ENCODE measurements around the gene RPS15A.

Gene RPS15A

DNA sequence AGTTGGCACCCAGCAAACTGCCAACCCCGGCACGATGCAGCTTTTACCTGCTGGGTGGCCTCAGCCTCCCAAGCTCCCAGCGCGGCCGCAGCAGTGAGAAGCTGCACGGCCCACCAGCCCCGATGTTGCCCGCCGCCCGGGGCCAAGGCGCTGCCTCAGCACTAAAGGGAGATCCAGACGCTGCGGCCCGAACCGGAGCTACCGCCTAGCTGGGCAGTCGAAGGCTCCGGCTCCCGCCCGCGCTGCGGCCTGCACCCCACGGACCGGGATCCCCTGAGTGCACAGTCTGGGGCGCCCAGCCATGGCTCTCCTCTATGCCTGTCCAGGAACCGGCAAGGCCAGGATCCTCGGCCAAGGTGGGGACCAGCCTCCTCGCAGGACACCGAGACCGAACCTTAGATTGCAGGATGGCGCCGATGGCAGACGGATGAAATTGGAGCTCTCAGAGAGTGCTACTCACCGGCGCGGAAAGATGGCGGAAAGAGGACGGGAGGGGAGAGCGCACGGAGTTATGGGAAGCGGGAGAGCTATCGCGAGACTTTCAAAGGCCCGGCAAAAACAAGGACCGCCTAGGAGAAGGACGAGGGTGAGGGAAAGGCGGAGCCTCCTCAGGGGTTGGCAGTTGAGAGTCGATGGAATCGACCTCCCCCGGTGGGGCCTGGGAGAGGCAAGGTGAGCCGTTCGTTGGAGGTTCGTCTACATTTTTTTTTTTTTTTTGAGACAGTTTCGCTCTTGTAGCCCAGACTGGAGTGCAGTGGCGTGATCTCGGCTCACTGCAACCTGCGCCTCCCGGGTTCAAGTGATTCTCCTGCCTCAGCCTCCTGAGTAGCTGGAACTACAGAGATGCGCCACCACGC is at the start of gene RPS15A:
Gene RPS15A, minus strand, starts transcription at position 485 of the 857 bp plus-strand sequence. CDS start 1,221 bp downstream, outside the sequence.
- peak; percentile 87 for DNase-seq

DNA sequence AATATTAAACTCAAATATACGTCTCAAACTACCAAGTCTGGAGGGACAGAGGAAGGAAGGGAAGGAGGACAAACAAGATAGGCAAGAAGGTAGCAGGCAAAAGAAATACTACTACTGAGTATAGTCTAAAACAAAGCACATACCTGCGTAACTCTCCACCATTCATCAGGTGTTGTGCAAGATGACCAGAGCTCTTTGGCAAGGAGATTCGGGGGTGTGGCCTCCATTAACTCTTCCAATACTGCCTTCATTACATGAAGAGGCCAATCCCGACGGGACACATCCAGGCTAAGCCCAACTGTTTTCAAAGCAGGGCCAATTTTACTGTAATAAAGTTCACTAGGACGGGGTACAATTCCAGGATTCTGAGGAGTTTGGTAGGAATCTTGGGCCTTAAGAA is 49.4 kb upstream of the RPS15A start:
- DNase-seq = no peak

DNA sequence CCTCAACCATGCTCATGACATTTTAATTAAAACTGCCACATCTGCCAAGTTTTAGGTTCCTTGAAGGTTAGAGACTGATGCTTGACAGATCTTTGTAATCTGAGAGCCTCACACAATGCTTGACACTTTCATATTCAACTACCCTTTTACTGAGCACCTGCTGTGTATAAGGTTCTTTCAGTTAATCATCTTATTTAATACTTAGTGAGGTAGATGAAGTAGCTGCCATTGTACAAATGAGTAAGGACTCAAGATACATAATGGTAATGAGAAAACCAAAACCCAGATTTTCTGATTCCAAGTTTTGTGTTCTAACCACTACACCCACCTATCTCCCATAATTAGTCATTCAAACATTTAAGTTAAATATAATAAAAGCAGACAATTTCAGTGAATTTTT is 46.6 kb upstream of the RPS15A start:
- no peak for DNase-seq

DNA sequence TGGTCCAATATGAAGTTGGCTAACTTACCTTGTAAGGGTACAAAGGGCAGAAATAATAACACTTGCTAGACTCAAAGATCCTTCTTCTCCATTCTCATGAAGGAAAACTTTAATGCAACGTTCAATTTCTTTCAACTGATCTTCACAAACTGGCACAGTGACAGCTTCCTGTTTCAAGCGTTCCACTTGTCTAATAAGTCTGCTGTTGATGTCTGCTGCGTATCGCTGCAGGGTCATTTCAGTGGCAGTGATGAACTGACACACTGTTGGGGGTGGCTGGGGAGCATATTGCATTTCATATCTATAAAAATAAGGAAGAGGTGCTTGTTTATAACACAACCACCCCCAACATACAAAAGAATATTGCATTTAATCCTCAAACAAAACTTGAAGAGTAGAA is 44.7 kb upstream of the RPS15A start:
- no peak for DNase-seq

DNA sequence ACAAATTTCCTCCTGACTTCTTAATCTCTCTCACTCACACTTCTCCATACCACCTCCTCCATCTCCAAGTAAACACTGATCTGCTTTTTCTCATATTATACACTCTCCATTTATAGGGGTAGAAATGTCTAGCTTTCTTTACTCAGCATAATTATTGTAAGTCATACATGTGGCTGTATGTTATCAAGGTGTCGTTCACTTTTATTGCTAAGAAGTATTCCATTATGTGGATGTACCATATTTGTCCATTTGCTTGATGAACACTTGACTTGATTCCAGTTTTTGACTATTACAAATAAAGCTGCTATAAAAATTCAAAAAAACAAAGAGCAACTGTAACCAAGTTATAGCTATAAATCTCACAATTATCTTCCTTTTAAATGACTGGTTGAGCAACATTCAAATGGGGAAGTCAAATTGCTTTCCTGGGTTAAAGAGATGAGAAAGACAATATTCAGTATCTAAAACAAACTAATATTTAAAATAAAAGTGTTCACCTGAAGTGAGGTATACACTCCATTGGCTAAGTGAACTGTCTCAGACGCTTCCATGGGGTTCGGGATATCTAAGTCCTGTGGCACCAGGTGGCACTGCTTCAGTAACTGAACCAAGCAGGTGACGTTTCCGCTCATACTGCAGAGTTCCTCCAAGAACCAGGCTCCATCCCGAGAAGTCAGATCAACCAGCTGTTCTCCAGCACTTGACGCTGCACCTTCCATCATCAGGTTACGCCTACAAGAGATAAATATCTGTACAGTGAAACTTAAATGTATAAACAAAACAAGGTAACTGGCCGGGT is 43.8 kb upstream of the RPS15A start:
- no peak for DNase-seq

DNA sequence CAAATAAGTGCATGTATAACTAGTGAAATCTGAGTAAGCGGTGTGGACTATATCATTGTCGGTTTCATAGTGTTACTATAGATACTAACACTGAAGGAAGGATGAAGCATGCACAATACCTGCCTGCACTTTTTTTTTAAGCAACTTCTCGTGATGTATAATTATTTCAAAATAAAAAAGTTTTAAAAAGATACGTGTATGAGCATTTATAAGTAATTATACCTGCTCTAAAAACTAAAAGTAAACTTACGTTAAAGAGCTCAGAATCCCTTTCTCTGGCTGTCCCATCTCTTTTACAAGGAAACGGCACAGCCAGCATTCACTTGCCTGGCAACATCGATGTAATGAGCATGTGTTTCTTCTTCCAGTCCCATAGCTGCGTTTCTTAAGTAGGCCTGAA is 42.5 kb upstream of the RPS15A start:
- no peak for DNase-seq

DNA sequence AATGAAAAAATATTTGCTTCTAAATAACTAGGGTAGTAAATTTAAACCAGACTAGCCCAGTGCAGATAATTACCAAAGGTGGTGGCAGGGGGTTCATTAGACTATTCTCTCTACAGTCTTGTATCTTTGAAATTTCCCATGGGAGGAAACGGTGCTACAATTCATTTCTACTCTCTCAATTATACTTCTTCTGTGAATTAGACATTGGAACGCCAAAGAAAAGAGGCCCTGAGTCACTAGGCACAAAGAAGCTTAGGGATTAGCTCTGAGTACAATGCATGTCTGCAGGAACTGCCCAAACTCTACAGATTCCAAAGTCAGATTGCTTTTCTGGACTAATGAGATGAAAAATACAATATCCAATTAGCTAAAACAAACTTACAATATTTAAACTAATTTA is 41.9 kb upstream of the RPS15A start:
- DNase-seq = no peak

DNA sequence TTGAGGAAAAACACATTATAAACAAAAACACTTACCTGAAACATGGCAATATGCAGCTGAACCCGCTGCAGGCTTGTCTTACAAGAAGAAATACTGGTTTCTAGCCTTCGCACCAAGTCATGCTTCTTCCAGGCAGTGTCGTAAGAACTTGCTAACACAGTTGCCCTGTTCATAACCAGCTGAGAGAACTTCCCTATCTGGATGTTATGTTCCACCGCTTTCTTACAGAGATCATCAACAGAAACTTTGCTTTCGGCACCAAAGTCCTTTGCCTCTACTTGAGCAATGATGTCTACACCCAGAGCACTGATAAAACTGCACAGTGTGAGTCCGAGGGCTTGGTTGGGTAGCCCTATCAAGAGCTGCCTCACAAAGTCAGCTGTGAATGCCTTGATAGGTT is 39.1 kb upstream of the RPS15A start:
- DNase-seq = no peak

DNA sequence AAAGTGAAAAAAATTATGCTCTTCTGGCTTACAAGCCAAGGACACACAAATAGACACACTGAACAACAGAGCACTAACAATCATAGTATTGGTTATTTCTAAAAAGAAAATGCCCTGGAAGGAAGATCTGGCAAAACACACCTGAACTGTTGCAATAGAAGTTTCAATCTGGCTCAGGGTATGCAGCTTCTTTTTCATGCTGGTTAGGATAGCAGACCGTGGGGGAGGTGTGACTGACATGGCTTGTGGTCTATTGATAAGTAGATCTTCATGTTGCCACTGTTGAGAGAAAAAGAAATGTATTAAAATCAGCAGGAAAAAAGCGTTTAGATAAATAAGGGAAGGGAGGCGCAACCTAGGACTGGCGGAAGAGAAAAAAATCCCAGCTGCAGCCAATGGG is 37.8 kb upstream of the RPS15A start:
- no peak for DNase-seq

DNA sequence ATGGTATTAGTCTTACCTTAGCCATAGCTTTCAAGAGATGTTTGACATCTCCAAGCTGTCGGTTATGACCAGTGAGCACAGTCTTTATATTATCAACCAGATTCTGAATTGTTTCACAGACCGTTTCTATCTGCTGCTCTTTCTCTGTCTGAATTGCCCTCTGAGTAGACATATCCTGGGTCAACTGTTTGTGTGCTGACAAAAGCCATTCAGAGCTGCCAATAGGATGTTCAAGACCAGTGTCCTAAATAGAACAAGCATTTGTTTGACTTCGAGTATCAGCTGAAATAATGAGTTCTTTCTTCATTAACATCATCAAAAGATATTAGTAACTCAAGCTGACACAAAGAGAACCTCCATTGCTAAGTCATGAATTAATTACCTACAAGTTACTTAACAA is 26.2 kb upstream of the RPS15A start:
- no peak for DNase-seq

DNA sequence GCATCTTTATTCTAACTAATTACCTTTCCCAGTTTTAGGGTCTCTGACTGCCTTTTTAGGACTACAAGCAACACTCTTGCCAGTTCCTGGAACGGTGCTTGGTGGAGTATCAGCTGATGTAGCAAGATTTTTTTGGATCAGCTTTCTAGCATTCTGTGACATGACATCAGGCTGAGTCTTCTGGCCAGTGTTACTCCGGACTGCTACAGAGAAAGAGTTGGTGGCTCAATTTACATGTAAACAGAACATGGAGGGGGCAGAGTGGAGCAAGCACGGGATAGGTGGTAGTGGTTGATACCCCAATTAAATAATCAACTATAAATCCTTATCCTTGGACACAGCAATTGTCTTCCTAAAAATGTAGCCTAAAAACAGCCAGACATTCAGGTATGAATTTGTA is 21.8 kb upstream of the RPS15A start:
- no peak for DNase-seq

DNA sequence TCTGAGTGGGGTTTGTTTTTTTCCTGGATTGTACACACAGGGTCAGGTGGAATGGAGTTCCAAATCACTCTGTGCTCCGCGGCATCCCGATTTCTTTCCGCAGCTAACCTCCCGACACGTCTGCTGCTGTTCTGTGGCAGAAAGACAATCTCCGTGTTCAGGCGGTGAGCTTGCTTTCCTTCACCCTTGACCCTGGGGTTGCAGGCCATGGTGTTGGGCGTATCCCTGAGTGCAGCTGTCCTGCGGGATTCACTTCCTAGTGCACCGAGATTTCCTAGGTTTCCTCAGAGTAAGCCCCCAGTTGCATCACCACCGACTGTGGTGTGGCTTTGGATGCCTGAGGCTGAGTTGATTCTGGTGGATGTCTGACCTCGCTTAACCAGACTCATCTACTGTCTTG is 19.0 kb upstream of the RPS15A start:
- DNase-seq = no peak

DNA sequence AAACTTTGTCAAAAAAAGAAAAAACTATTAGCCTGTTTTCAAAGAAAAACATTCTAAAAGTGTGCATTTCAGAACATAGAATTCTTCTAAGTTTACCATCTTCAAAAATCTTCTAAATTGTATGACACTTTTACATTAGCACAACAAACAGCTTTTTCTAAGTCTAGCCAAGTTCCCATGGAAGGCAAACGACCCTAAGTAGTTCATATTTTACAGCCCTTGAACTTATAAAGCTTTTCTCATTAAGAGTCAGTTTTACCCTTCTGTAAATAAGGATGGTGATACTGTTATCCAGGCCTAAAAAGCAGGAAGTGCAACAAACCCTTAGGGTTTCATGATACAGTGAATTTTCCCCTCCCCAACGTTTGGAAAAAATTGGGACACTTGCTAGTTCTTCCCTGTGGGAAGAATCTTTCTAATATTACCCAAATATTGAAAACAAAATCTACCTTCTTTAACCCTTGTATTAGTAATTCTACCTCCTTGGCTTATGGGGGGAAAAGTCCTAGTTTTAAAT is 15.2 kb upstream of the RPS15A start:
- DNase-seq = no peak

DNA sequence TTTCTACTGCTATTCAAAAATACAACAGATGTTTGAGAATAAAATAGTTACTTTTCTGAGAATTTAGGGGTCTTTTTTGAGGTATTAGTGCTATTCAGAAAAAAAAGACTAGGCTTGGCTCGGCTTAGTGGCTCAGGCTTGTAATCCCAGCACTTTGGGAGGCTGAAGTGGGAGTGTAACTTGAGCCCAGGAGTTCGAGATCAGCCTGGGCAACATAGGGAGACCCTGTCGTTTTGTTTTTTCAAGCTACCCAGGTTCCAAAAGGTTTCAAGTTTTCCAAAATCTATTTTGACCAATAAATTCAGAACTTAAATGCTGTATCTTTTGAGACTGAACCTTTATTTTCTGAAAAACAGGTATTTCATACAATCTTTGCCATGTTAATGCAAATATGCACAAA is 14.4 kb upstream of the RPS15A start:
- no peak for DNase-seq

DNA sequence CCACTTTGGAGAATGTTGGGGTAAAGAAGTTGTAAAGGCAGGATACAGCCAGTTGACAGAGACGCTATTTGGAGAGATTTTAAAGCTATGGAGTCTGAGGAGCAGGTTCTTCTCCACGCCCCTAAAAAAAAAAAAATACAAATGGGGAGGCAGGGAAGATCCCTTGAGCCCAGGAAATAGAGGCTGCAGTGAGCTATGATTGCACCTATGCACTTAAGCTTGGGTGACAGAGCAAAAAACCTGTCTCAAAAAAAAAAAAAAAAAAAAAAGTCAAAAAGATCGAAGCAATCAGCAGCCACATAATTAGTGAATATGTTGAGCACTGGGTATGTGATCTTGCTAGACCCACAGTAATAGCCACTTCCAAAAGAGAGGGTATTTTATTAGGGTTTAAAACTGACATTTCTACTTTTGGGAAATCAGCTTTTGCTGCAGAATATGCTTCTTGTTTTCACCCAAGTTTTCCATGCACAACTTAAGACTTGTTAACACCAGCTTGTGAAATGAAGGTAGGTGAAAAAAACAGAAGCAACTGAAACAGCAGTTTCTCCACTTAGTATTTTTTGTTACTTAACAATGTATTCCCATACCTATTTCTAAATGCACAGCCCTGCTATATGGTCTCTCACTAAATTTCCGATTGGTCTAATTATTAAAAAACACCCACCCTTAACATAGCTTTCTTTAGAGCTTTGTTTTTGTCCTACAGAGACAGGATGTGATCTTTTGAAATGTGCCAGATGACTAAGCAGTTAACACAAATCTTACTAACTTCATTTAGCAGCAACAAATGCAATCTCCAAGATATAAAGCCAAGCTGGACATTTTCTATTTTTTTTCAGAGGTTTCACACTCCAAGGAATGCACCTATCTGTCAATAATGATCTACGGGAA is 13.7 kb upstream of the RPS15A start:
- DNase-seq = no peak

DNA sequence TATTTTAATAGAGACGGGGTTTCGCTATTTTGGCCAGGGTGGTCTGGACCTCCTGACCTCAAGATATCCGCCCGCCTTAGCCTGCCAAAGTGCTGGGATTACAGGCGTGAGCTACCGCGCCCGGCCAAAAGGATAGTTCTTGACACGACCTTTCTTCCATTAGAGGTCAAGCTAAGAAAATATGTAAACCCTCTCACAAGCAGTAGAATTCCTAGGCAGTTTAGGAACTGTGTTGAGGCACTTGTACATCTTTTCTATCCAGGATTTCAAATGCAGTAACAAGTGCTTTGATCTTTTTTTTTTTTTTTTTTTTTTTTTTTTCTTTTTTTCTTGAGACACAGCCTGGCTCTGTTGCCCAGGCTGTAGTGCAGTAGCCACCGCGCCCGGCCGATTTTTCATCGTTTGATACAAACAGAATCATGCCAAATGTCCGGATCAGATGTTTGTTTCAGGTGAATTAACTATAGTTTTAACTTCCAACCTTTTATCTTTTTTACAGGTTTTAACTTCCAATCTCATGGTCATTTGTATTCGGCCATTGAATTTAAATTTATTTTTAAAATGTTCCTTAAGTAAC is 12.7 kb upstream of the RPS15A start:
- DNase-seq = no peak

DNA sequence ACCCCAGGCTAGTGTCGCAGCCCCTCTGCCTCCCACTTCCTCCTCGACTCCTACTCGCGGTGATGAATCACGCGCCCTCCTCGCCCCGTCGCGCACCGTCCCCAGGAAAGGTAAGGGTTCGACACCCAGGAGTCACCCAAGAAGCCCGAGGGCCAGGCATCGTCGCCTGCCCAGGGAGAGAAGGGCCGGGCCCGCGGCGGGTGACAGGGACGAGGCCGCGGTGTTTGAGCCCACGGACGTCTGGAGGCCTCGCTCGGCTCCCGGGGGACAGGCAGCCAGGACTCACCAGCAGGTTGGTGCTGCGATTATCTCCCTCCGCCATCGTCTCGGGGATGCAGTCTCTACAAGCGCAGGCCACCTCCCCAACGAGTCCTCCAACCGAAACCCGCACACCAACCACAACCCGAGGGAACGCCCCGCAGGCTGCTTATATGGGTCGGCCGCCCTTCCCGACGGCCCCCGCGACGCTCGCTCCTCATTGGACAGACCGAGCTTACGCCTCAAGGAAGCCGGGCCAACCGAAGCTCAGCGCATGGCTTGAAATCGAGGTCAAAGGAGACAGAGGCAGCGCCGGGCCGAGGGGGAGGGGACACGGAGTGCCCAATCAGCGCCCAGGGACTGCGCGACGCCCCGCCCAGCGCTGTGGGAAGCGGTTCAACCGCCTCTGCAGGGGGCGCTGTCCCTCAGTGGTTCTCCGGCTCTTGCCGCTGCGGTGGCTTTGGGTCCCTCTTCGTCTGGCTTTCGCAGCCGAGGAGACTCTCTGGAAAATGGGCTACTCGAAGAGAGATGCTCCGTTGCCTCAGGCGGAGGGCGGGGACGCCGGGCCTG is 11.2 kb upstream of the RPS15A start, which contains the start of gene ARL6IP1:
Gene ARL6IP1, minus strand, starts transcription at position 405 of the 828 bp plus-strand sequence. Its CDS starts 83 bp downstream, at position 322.
- peak; percentile 98 for DNase-seq

DNA sequence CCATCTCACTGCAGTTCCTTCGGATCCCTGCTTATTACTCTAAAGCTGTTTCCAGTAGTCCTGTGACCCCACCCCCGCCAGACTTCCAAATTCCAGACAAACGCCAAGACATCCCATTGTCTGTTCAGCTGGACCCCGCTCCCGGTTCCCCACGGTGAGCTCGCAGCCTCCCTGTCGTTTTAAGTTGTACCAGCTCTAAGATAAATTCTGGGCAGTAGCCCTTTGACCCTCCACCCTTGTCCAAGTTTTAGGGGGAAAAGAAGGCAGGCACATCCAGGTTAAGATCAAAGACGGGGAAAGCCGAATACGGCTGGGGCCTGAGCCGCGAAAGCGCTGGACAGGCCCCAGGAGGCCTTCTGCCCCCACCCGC is 10.6 kb upstream of the RPS15A start:
- DNase-seq = no peak

DNA sequence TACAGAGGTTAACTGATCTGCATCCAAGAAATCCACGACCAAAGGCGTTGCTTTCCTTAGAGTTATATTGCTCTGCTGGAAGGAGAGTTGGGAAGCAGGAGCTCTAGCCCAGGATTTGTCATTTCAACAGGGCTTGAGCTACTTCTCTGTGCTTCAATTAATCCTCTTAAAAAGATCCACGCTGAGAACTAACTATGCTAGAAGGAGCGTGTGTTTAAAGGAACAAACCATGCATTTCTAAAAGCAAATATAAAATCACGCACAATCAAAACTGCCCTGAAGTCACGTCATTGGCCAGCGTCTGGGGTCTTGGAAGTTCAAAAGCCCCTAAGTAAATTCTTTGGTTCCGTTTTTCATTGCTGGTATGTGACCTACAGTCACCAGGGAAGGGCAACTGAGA is 10.2 kb upstream of the RPS15A start:
- DNase-seq = no peak

DNA sequence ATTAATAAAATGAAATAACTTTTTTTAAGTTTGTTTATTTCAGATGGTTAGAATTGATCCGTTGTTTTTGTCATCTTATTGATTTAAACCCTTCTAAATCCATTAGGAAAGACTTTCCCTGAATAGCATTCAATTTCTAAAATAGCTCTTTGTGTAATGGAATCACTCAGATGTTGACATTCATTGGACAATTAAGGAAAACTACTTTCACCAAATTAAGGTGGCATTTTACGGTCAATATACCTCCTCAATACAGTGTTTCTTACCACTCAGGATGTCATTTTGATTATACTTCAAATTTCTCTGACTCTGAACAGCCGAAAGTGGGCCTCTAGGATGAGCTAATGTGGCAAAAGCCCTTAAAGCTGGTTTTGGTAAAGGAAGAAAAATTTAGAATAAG is 9.4 kb upstream of the RPS15A start:
- no peak for DNase-seq

DNA sequence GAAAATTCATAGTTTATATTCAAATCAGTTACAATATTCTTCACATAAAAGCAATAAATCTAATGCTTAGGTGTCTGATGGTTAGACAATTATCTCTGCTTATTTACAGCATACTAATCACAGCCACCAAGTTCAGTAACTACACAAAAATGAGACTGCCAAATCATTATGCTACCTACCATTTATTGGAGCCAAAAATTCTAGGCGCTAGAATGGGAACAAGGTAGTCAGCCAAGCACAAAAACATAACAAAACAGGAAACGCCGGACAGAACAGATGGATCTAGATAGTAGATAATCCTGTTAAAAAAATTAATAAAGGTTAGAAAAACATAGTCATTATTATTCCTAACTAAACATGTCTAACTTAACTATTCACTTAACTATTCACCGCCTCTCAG is 7.6 kb upstream of the RPS15A start:
- no peak for DNase-seq

DNA sequence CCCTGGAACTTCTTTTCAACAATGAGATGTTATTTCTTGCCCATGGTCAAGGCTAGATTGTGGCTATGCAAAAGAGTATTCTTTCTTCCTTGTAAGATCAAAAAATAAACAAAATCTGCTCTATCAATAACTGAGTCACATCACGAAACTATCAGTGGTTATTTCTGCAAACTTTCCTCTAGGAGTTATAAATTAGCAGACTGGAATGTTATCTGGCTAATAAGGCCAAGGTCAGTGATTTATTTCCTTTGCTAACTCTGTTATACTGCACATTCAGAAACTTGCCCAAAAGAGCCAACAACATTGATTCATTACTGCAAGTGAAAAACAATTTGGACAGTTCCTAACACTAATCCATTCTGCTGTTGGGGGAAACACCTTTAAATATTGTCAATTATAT is 6.2 kb upstream of the RPS15A start:
- no peak for DNase-seq

All from activated effector memory CD4-positive, alpha-beta T cell treated with Interleukin-2 at 50 U/mL for 16 hours (primary cell).